COLO668 (cell line): ENCODE results near the gene ITFG1.

Experiments used
- DNase-seq: peaks from one replicate; lab custom pipeline; 2025; ENCODE audit not compliant: unreplicated experiment; lab: John Stamatoyannopoulos, UW

ITFG1 gene

DNA sequence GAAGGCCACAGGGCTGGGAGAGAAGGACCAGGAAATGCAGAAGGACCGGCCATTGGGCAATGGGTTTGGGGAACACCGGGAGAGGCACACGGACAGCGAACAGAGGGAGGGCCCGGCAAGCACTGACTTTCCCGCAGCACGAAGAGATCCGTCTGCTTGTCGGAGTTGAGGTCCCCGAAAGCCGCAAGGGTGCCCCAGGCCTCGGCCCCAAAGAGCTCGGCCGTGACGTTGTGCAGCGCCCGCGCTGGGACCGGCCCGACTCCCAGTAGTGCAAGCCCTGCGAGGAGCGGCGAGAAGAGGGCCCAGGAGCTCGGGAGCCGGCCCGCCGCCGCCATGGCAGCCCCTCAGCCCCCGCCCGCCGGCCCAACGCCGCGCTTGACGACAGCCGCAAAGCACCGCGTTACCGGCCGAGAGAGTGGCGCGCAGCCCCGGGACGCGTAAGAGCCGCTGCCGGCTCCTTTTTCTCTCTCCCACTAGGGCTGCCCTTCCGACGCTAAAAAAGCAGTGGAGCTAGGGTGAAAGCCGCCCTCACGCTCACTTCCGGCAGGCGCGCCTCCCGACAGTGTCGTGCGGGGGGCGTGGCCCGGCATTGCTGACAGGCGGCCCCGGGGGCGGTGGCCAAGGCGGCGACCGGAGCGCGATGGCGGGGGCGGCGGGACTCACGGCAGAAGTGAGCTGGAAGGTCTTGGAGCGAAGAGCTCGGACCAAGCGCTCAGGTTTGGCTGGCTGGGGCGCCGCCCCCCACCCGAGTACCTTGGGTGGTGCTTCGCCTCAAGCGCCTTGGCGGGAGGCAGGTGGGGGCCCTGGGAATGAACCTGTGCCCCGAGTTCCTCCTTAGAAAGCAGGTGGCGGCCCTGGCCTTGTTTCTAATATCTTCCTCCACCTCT, at the start of gene ITFG1, which contains the start of gene PHKB:
ITFG1 (minus strand) TSS at position 353 of the 887 bp plus-strand sequence; CDS start at position 335, 18 bp downstream.
PHKB (plus strand) TSS at position 621 of the 887 bp plus-strand sequence; CDS start at position 641, 20 bp downstream.
- DNase-seq: peak; percentile 94

GRCh38 chr16:47507701-47508100, 46.8 kb upstream of the ITFG1 start:
- DNase-seq: no peak

DNA sequence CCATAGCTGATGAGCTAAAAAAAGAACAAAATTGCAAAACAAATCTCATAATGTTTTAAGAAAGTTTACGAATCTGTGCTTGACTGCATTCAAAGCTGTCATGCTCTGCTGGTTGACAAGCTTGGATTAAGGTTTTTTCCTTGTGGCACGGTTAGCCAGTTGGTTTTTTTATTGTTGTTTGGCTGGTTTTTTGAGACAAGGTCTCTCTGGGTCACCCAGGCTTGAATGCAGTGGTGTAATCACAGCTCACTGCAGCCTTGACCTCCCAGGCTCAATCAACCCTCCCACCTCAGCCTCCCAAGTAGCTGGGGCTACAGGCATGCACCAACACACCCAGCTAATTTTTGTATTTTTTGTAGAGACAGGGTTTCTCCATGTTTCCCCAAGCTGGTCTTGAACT, 45.9 kb upstream of the ITFG1 start:
- no peak for DNase-seq

DNA sequence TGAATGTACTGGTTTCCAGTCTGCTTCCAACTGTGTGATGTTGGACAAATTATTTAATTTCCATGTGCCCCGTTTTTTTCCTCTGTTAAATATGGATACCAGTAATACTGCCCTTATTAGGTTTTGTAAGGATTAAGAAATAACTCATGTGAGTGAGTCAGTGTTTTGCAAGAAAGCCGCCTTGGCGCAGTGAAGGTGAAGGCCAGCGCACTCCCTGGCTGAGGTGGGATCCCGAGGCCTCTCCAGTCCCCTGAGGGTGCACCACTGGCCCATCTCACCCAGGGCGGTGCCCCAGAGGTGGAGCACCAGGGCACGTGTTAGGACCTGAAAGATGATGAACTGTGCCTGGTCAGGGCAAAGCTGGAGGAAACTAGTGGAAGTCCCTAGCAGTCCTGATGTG, 43.7 kb upstream of the ITFG1 start:
- peak; percentile 5 for DNase-seq

- peak; percentile 30 for DNase-seq
These were observed 43.1 kb upstream of the ITFG1 start for GRCh38 chr16:47503936-47504335.

- DNase-seq: no peak
These were observed 38.9 kb upstream of the ITFG1 start for GRCh38 chr16:47499700-47500264.

DNA sequence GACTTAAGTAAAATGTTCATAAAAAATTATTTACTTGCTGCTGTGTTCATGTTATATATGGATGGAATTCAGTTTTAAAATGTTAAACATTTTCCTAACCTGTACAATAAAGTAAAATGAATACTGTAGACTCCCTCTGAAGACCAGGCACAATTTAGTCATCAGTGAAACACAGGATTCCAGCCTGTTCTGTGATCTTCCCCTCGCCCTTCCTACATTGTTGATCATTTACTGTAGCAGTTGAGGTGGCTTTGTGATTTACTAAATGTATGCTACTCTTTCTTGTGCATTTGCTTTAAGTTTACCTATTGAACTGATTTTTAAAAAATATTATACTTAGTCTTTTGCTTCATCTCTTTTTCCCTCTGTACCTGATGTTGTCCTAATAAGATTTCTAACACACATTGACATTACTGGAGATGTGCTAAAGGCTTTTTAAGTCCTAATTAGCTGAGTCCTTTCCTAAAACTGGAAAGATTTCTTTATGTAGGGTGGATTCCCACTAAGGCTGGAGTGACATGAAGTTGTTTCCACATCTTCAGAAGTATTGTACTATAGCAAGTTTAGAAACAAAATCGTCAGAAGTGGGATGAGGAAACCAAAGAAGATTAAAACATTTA, 38.3 kb upstream of the ITFG1 start:
- no peak for DNase-seq

DNA sequence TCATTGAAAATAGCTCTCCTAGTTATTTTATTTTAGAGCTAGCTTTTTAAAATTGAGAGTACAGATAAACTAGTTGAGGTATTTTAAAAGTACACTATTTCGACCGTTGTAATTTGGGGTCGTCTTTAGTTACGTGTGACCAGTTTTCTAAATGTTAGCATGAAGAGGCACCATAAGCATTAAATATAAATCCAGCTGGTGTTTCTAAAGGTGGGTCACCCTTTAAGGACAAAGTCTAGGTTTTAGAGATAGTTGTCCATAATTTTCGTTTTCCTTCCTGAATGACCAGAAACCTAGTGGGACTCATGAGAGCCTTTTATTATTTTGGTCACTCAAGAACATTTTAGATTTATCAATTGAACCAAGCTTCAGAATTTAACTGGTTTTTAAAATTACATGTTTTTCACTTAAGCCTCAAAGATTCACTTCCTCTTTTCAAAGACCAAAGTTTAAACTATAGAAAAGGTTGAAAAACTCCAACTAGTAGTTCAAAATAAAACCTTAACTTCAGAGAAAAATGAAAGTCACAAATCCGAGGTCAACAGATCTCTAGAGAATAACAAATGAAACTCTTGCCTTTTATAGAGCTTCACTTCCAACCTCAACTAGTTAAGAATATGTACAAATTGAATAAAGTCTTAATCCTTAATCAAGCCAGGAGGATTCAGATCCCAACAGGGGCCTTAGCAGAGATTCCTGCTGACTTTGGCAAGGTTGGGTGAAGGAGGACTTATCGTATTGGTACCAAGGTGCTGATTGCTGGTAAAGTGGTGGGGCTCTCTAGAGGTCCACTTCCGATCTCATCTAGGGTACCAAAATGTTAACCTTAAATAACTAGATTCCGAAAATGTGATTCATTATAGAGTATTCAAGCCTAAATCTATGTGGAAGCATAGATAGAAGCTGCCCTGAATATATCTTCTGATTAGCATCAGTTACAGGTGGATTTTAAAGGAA, 32.8 kb upstream of the ITFG1 start:
- DNase-seq: no peak

DNA sequence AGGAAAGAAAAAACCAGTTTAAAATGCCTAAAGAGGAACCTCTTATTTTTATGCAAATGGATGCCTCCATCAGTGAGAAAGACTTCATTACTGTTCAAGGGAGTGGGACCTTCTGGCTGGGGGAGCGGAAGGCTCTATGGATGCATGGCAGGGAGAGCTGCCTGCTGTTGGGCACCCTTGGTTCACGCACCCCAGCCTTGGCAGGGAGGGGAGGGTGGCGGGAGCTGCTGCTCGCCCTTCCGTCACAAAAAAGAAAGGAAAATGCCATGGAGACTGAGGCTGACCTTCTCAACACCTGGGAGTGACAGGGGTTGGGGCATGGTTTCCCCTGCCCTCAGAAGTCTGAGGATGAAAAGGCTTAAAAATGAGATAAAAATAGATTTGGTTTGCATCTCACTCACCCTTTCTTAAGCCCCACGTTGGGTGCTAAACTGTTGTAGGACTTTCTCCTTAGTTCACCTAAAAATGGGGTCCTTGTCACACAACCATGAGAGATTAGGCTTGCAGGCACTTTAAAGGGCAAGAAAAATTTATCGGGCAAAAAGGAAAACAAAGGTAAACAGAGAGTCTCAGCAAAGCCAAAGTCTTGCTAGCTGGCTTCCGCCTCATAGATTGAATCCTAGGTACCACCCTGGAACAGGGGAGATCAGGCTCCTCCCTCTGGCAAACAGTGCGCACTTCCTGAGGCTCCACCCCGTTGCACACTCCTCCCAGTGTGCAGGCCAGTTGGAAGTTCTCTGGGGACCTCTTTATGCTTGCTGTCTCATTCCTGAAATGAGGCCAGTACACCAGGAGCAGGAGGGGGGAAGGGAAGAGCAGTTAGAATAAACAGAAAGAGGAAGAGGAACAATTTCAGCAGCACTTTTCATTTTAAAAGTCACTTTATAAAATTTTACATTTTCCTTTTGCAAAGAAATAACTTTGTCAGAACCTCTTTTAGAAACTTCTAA, 31.8 kb upstream of the ITFG1 start:
- no peak for DNase-seq

DNA sequence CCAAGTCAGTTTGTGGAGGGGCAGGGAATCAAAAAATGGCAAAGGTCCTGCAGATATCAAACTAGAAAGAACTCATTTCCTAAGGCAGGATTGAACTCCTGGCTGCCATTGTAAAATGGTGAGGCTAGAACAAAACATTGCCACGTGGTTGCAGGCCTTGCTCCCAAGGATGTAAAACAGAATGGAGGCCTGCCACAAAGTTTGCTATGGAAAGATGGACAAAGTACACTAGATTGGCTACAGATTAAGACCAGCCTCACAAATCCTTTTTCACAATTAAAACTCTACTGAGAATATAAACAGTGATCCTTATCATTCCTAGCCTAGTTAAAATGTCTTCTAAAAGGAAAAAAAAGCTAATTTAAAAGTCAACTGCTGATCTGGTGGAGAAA, 31.2 kb upstream of the ITFG1 start:
- DNase-seq: no peak

- no peak for DNase-seq
These were observed 29.6 kb upstream of the ITFG1 start for GRCh38 chr16:47490471-47490870.

DNA sequence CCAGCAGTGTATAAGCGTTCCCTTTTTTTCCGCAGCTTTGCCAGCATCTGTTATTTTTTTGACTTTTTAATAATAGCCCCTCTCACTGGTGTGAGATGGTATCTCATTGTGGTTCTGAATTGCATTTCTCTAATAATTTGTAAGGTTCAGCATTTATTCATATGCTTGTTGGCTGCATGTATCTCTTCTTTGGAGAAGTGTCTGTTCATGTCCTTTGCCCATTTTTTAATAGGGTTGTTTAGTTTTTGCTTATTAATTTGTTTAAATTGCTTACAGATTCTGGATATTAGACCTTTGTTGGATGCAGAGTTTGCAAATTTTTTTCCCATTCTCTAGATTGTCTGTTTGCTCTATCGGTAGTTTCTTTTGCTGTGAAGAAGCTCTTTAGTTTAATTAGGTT, 27.2 kb upstream of the ITFG1 start:
- DNase-seq: no peak

DNA sequence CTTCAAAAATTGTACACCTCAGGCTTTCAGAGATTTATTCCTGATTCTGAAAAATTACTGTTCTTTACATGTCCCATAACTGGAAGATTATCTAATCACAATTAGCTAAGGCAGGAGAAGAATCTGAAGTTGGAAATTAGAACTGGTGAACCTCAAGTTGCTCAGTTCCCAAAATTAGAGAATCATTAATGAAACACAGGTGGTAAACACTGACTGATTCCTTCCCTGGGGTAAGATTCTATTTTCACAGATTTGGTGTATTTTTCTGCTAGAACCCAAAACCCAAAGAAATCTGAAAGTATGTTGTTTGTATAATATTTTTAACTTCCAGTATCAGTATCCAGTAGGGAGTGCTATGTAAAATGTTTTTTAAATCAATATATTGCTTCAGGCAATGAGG, 26.0 kb upstream of the ITFG1 start:
- DNase-seq: no peak

DNA sequence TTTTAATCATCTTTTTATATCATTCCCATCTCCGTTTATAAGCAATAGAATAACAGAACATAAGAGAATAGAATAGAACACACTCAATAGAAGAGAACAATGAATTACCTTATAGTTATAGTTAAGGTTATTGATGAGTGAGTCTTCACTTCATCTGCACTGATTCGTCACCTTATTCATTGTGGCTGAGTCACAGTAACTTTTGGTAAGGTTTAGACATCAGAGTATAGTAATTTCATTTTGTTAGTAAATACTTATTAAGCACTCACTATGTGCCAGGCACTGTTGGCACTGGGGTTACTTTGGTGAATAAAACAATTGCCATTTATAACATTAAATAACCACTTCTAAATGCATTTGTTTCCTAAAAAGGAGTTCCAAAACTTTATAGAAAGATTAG, 22.8 kb upstream of the ITFG1 start:
- no peak for DNase-seq

GRCh38 chr16:47481698-47482374, 21.0 kb upstream of the ITFG1 start:
- no peak for DNase-seq

- no peak for DNase-seq
These were observed 19.5 kb upstream of the ITFG1 start for GRCh38 chr16:47480410-47480809.

DNA sequence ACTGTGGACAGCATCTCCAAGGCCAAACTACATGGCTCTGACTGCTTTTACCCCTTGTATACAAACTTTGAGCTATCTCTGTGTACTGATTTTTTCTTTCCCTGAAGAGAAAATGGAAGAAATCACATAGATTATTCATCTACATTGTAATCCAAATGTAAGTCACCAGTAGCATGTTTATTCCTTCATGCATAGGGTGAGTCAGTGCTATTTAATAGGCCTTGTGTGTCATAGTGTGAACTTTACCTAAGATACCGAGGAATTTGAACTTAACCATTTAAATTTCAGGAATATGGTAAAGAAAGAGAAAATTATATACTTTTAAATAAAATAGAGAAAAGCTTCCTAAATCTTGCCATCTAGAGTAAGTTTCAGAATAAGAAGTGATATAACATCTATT, 16.8 kb upstream of the ITFG1 start:
- no peak for DNase-seq

- DNase-seq: no peak
These were observed 15.9 kb upstream of the ITFG1 start for GRCh38 chr16:47476654-47477345.

DNA sequence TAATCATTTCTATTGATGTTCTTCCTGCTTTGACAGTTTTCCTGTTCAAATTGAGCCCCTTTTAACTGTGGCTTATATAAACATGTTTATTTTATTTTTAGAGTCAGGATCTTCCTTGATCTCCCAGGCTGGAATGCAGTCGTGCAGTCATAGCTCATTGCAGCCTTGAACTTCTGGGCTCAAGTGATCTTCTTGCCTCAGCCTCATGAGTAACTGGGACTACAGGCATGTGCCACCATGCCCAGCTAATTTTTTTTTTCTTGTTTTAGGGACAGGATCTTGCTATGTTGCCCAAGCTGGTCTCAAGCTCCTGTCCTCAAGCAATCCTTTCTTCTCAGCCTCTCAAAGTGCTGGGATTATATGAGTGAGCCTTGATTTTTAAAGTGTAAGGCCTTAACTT, 14.9 kb upstream of the ITFG1 start:
- DNase-seq: no peak
